GM12891 (cell line): ENCODE measurements around the gene OSTN.

Source experiments
- DNase-seq: peaks from one replicate; pipeline ENCODE4 v3.0.0; 2011; ENCODE audit warnings: low spot score; ENCODE audit not compliant: insufficient read length
- FAIRE-seq: peaks from 2 replicates; lab custom pipeline; 2011; peaks lifted over from hg19 to GRCh38; lab: Jason Lieb, UNC
- PAX5 ChIP-seq: IDR thresholded peaks from 2 replicates; pipeline ENCODE4 v1.6.1; 2011; ENCODE audit warnings: low read length, moderate library complexity, mild to moderate bottlenecking; ENCODE audit not compliant: insufficient read depth, severe bottlenecking
- POLR2A ChIP-seq: IDR thresholded peaks from 2 replicates; pipeline ENCODE4 v1.6.1; 2011; ENCODE audit warnings: low read depth, low read length, control low read depth
- POLR2AphosphoS5 ChIP-seq: IDR thresholded peaks from 2 replicates; pipeline ENCODE4 v1.6.1; 2011; ENCODE audit warnings: low read depth, low read length, control low read depth
- POU2F2 ChIP-seq: IDR thresholded peaks from 2 replicates; pipeline ENCODE4 v1.6.1; 2011; ENCODE audit warnings: low read depth, mild to moderate bottlenecking, control low read depth, low read length, moderate library complexity
- SPI1 ChIP-seq: IDR thresholded peaks from 2 replicates; pipeline ENCODE4 v1.6.1; 2011; ENCODE audit warnings: low read depth, low read length, control low read depth
- TAF1 ChIP-seq: IDR thresholded peaks from 2 replicates; pipeline ENCODE4 v1.6.1; 2011; ENCODE audit warnings: low read depth, low read length, control low read depth

Gene OSTN

DNA sequence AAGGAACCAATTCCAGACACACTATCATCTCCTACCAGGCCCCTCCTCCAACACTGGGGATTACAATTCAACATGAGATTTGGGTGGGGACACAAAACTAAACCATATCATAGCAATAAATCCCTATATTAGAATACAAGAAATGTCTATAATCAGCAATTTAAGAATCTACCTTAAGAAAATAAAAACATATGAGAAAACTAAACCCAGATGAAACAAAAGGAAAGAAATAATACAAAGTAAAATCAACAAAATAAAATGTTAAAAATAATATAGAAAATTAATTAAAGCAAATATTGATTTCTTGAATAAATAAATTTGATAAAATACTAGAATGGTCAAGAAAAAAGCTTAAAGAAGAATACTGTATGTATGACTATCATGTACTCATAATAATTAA, 6.1 kb upstream of the OSTN start:
- TF ChIP-seq POLR2A = no peak
- no peak for TF ChIP-seq SPI1
- TF ChIP-seq POLR2AphosphoS5 = no peak
- TF ChIP-seq PAX5 = no peak
- TF ChIP-seq TAF1 = no peak
- no peak for TF ChIP-seq POU2F2
- FAIRE-seq (no peak), DNase-seq (no peak)

DNA sequence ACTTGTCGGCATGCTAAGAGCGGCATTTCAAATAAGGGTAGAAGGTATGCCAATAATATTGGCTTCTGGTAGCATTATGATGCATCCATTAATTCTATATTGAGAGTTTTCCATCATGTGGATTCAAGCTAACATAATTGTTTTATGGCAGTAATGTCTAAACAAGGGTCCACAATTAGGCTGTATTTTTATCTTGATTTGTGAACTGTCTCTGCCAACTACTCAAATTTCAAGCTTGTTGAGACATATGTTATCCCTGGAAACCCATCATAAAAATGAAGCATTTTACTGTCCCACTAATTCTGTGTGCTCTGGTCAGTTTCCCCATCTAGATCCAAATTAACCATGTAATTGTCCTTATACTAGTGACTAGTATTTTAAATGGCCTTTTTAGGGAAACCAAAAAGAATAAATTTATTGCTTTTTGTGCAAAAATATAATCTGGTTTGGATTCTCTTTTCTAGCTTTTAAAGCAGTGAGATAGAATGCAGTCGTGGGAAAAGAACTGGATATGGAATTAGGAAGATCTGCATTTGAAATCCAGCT, 1.2 kb upstream of the OSTN start:
- FAIRE-seq (no peak), DNase-seq (no peak)
- TF ChIP-seq PAX5 (no peak), SPI1 (no peak), POLR2AphosphoS5 (no peak), POLR2A (no peak), POU2F2 (no peak), TAF1 (no peak)

DNA sequence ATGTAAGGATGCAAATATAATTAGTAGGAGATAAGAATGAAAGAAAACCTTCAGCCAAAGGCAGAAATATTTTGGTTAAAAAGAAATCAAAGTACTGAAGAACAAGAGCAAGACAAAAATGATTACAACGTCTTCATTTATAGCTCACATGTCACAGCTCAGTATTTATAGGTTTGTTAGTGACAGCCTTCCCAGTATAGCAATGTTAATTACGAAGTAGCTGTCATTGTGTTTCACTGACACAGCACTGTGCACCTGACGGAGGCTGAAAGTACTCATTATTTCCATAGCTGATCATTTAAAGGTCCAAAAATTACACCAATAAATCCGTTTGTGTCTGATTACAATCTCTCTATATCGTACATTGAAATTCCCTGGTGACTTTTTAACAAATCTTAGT, 561 bp upstream of the OSTN start:
- TF ChIP-seq POLR2AphosphoS5 (no peak), POLR2A (no peak), TAF1 (no peak), PAX5 (no peak), SPI1 (no peak), POU2F2 (no peak)
- DNase-seq (no peak), FAIRE-seq (no peak)

DNA sequence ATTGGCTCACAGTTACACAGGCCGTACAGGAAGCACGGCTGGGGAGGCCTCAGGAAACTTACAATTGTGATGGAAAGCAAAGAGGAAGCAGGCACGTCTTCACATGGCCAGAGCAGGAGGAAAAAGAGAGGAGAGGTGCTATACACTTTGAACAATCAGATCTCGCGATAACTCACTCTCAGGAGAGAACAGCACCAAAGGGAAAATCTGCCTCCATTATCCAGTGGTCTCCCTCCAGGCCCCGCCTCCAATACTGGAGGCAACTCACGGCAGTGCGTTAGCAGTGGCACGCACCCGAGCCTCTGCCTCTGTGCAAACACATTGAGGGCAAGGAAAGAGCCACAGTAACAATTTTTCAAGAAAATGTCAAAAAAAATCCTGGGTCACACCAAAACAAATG, 11.0 kb downstream of the OSTN start:
- DNase-seq (no peak), FAIRE-seq (no peak)
- no peak for TF ChIP-seq POU2F2
- no peak for TF ChIP-seq POLR2A
- TF ChIP-seq TAF1 = no peak
- TF ChIP-seq POLR2AphosphoS5 = no peak
- TF ChIP-seq PAX5 = no peak
- TF ChIP-seq SPI1 = no peak

DNA sequence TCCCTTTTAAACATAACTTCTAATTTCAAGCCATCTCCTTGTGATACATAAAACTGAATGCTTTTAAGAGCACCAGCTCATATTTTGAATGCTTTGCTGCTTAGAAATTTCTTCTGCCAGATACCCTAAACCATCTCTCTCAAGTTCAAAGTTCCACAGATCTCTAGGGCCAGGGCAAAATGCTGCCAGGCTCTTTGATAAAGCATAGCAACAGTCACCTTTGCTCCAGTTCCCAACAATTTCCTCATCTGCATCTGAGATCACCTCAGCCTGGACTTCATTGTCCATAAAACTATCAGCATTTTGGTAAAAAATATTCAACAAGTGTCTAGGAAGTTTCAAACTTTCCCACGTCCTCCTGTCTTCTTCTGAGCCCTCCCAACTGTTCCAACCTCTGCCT, 17.5 kb downstream of the OSTN start:
- TF ChIP-seq SPI1 = no peak
- DNase-seq (no peak), FAIRE-seq (no peak)

DNA sequence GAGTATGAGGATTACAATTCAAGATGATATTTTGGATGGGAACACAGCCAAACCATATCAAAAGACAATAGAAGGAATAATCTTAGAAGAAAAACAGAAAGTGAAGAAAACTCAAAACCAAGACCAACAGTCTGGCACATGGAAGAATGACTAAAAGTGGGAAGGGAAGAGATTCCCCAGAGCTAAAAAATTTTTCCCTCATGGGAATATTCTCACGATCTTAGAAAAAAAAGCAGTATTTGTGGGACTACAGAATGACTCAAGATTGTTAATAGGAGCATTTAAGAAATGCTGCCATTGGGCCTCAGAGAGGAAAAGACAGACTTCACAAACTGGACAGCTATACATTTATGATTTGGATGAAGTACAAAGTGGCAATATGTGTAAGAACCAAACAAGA, 18.3 kb downstream of the OSTN start:
- FAIRE-seq (no peak), DNase-seq (no peak)
- TF ChIP-seq POLR2AphosphoS5 = no peak
- no peak for TF ChIP-seq POU2F2
- TF ChIP-seq PAX5 = no peak
- TF ChIP-seq TAF1 = no peak
- TF ChIP-seq POLR2A = no peak
- TF ChIP-seq SPI1 = no peak

DNA sequence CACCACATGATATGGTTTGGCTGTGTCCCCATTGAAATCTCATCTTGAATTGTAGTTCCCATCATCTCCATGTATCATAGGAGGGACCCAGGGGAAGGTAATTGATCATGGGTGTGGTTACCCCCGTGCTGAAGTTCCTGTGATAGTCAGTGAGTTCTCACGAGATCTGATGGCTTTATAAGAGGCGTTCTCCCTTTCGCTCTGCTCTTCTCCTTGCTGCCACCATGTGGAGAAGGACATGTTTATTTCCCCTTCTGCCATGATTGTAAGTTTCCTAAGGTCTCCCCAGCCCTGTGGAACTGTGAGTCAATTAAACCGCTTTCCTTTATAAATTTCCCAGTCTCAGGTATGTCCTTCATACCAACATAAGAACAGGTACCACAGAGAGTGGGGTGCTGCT, 21.9 kb downstream of the OSTN start:
- DNase-seq = no peak
- TF ChIP-seq POU2F2 (no peak), TAF1 (no peak), SPI1 (no peak)
- FAIRE-seq = no peak

DNA sequence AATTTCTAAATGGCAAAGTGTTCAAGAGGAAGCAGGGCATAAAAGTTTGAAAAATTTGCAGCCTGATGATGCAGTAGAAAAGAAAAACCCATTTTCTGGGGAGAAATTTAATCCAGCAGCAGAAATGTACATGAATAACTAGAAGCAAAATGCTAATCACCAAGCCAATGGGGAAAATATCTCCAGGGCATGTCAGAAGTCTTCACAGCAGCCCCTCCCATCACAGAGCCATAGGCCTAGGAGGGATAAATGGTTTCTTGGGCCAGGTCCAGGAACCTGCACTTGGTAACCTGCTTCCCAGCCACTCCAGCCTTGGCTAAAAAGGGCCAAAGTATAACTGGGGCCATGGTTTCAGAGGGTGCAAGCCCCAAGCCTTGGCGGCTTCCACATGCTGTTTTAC, 22.6 kb downstream of the OSTN start:
- DNase-seq = no peak
- no peak for FAIRE-seq

DNA sequence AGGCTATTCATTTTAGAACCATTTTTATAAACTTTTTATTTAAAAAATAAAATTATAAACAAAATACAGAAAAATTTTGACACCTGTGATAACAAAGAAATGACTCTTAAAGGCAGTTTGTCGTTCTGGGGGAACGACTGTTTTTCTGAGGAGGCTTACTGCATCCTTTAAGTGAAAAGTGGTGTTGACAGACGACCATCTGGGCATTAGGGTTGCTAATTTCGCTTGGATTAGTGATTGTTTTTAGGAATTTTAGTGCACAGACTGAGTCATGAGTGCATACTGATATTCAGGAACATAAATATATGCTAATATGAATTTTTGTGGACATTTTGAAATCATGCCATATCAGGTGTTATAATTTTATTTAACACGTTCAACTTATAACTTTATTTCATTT, 28.5 kb downstream of the OSTN start:
- TF ChIP-seq SPI1 (no peak), PAX5 (no peak), TAF1 (no peak), POLR2A (no peak), POLR2AphosphoS5 (no peak), POU2F2 (no peak)
- DNase-seq = no peak
- no peak for FAIRE-seq

More for the DNA sequence above, 22.6 kb downstream of the OSTN start:
- no peak for TF ChIP-seq PAX5
- TF ChIP-seq SPI1 = no peak
- TF ChIP-seq POLR2AphosphoS5 = no peak
- no peak for TF ChIP-seq POU2F2
- TF ChIP-seq POLR2A = no peak
- TF ChIP-seq TAF1 = no peak

DNA sequence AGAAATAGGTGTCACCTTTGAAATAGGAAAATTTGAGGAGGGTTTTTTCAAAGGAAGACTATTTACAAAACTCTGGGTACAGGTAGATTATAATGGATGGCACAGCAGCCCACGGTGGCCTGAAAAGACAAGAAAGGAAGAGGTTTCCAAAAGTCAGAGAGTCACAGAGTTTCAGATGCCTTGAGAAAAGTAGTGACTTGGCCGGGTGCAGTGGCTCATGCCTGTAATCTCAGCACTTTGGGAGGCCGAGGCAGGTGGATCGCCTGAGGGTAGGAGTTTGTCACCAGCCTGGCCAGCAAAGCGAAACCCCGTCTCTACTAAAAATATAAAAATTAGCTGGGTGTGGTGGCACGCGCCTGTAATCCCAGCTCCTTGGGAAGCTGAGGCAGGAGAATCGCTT, 35.2 kb downstream of the OSTN start:
- DNase-seq (no peak), FAIRE-seq (no peak)
- TF ChIP-seq POU2F2 = no peak
- TF ChIP-seq POLR2AphosphoS5 = no peak
- TF ChIP-seq SPI1 = no peak
- TF ChIP-seq POLR2A = no peak
- no peak for TF ChIP-seq TAF1
- TF ChIP-seq PAX5 = no peak
